Measurements from ENCODE around the gene HOXC4. TPM values are rescaled to one million over a fixed set of nuclear protein-coding genes. Genes with fewer than 3 reads are reported as not detected.

Gene HOXC4
- total RNA-seq, 2 experiments from 2014 or later = not detected

DNA sequence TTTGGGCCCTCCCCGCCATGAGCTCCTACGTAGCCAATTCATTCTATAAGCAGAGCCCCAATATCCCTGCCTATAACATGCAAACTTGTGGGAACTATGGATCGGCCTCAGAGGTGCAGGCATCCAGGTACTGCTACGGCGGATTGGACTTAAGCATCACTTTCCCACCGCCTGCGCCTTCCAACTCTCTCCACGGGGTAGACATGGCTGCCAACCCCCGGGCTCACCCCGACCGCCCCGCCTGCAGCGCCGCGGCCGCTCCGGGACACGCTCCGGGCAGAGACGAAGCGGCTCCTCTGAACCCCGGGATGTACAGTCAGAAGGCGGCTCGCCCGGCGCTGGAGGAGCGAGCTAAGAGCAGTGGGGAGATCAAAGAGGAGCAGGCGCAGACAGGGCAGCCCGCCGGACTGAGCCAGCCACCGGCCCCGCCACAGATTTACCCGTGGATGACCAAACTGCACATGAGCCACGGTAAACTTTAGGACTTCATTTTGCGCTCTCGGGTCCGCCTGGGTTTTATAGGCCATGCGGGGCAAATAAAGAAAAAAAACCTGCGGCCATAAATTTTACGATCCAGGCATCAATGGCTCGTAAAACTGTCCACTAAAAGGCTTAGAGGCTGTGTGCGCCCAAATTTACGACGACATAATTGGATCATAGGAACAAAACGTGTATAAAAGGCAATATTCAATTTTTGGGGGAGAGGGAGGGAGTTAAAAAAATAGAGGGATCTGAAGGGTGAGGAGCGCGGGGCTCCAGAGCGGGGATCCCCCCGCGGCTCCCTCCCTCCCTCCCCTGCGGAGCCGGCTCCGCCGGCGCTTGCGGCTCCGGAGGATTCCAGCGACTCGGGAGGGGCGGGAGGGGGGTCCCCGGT lies 20.3 kb upstream of the HOXC4 start:
- Mint-ChIP-seq H3K36me3 (ENCODE audit: low read depth) (no peaks in the 10 kb centered on the region), H3K27me3 (peaks cover 97% of the 10 kb centered on the region), H3K4me1 (ENCODE audit: low read depth) (peaks cover 20% of the 10 kb centered on the region), H3K4me3 (peak overlapping the region; percentile 13), H3K9me3 (peaks cover 2% of the 10 kb centered on the region), H3K27ac (no peak overlapping the region)
- peaks cover 91 to 98% of the 10 kb centered on the region in 2 experiments for H3K27me3 ChIP-seq (ENCODE audit: control insufficient read depth in 1 of 2, insufficient read depth in 2 of 2, low read length in 2 of 2)
- ChIA-PET POLR2A (interaction anchor here (0.6 to 1.5 kb wide), 4 partner anchors 22 to 168 kb away, joined by 3 to 7 read pairs (median 4); no protein-coding TSS in a partner anchor), CTCF (interaction anchor here (1.0 to 1.8 kb wide), 8 partner anchors 18 to 174 kb away, joined by 3 to 19 read pairs (median 8); partner anchors contain the start of genes HOXC8 and SMUG1)
- no peak overlapping the region for H3K4me3 ChIP-seq (ENCODE audit: low read length)
- H3K36me3 ChIP-seq (ENCODE audit: insufficient read depth, low read length) = no peaks in the 10 kb centered on the region
- DNase-seq (no peak), ATAC-seq (ENCODE audit: poor library complexity) (no peak)
- no peak overlapping the region for H3K27ac ChIP-seq (ENCODE audit: low read depth in 1 of 2, low read length in 2 of 2)
- peaks cover 10 to 50% of the 10 kb centered on the region in 2 experiments for H3K9me3 ChIP-seq (ENCODE audit: control insufficient read depth in 1 of 2, insufficient read depth in 1 of 2, low read length in 2 of 2)
- TF ChIP-seq, protein P1, sequence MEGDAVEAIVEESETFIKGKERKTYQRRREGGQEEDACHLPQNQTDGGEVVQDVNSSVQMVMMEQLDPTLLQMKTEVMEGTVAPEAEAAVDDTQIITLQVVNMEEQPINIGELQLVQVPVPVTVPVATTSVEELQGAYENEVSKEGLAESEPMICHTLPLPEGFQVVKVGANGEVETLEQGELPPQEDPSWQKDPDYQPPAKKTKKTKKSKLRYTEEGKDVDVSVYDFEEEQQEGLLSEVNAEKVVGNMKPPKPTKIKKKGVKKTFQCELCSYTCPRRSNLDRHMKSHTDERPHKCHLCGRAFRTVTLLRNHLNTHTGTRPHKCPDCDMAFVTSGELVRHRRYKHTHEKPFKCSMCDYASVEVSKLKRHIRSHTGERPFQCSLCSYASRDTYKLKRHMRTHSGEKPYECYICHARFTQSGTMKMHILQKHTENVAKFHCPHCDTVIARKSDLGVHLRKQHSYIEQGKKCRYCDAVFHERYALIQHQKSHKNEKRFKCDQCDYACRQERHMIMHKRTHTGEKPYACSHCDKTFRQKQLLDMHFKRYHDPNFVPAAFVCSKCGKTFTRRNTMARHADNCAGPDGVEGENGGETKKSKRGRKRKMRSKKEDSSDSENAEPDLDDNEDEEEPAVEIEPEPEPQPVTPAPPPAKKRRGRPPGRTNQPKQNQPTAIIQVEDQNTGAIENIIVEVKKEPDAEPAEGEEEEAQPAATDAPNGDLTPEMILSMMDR (IDR thresholded peaks at IDR 0.05) = no peak
- peaks cover 47% of the 10 kb centered on the region for H3K4me1 ChIP-seq (ENCODE audit: insufficient read depth, low read length)
- intact Hi-C loops (cut with DNase I, micrococcal nuclease) = loop anchor here (2.0 kb wide), 1 partner anchor 157 kb away; no protein-coding TSS in a partner anchor

DNA sequence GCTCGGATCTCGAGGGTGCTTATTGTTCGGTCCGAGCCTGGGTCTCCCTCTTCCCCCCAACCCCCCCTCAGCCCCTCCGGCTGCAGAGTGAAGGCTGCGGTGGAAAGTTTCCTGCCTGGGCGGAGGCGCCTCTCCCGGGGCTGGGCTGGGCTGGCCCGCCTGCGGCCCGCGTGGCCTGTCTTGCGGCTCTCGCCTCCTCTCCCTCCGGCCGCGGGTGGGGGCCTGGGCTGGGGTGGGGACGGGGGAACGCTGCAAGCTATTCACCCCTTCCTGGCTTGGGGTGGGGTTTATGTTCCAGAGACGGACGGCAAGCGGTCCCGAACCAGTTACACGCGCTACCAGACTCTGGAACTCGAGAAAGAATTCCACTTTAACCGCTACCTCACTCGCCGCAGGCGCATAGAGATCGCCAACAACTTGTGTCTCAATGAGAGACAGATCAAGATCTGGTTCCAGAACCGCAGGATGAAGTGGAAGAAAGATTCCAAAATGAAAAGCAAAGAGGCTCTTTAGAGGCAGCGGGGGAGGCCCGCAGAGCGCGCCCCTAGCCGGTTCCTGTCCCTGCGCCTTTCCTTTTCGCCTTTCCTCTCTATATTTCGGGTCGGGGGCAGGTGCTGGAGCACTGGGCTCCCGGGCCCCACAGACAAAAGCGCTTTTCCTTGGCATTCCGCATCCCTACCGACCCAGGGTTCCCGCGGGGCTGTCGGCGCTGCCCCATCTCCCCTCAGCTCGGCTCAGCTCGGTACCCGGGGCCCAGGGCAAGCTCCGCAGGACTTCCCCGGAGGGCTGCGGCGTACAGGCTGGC lies 19.5 kb upstream of the HOXC4 start:
- CTCF ChIA-PET = interaction anchor here (1.3 kb wide), 1 partner anchor 174 kb away, joined by 3 read pairs; no protein-coding TSS in a partner anchor
- no peak overlapping the region for H3K27ac ChIP-seq (ENCODE audit: low read depth in 1 of 2, low read length in 2 of 2)
- H3K27me3 ChIP-seq (ENCODE audit: control insufficient read depth in 1 of 2, insufficient read depth in 2 of 2, low read length in 2 of 2) = peaks cover 91 to 98% of the 10 kb centered on the region in 2 experiments
- no peaks in the 10 kb centered on the region for H3K36me3 Mint-ChIP-seq (ENCODE audit: low read depth)
- H3K4me3 Mint-ChIP-seq = peak overlapping the region; percentile 20
- peaks cover 2% of the 10 kb centered on the region for H3K9me3 Mint-ChIP-seq
- no peak overlapping the region for H3K27ac Mint-ChIP-seq
- DNase-seq (no peak), ATAC-seq (ENCODE audit: poor library complexity) (peak; percentile 16)
- TF ChIP-seq, protein P1 (IDR thresholded peaks at IDR 0.05) = no peak
- peaks cover 15% of the 10 kb centered on the region for H3K4me1 Mint-ChIP-seq (ENCODE audit: low read depth)
- POLR2A ChIA-PET = interaction anchor here (1.0 kb wide), 1 partner anchor 11 kb away, joined by 4 read pairs; no protein-coding TSS in a partner anchor
- peaks cover 10 to 50% of the 10 kb centered on the region in 2 experiments for H3K9me3 ChIP-seq (ENCODE audit: control insufficient read depth in 1 of 2, insufficient read depth in 1 of 2, low read length in 2 of 2)
- peaks cover 40% of the 10 kb centered on the region for H3K4me1 ChIP-seq (ENCODE audit: insufficient read depth, low read length)
- intact Hi-C loops (cut with DNase I, micrococcal nuclease) = loop anchor here (2.0 kb wide), 1 partner anchor 157 kb away; no protein-coding TSS in a partner anchor
- H3K4me3 ChIP-seq (ENCODE audit: low read length) = no peak overlapping the region
- H3K27me3 Mint-ChIP-seq = peaks cover 97% of the 10 kb centered on the region
- H3K36me3 ChIP-seq (ENCODE audit: insufficient read depth, low read length) = no peaks in the 10 kb centered on the region

- H3K27ac Mint-ChIP-seq = no peak overlapping the region
- peak overlapping the region; percentile 54 for H3K4me3 Mint-ChIP-seq
- H3K9me3 ChIP-seq (ENCODE audit: control insufficient read depth in 1 of 2, insufficient read depth in 1 of 2, low read length in 2 of 2) = peaks cover 10 to 46% of the 10 kb centered on the region in 2 experiments
- H3K4me3 ChIP-seq (ENCODE audit: low read length) = no peak overlapping the region
- H3K9me3 Mint-ChIP-seq = peaks cover 2% of the 10 kb centered on the region
- no peaks in the 10 kb centered on the region for H3K36me3 ChIP-seq (ENCODE audit: insufficient read depth, low read length)
- no peaks in the 10 kb centered on the region for H3K36me3 Mint-ChIP-seq (ENCODE audit: low read depth)
- CTCF ChIA-PET = interaction anchor here (1.3 kb wide), 1 partner anchor 173 kb away, joined by 3 read pairs; no protein-coding TSS in a partner anchor
- ATAC-seq (ENCODE audit: poor library complexity) = no peak
- DNase-seq = no peak
- peaks cover 92 to 100% of the 10 kb centered on the region in 2 experiments for H3K27me3 ChIP-seq (ENCODE audit: control insufficient read depth in 1 of 2, insufficient read depth in 2 of 2, low read length in 2 of 2)
- peaks cover 33% of the 10 kb centered on the region for H3K4me1 ChIP-seq (ENCODE audit: insufficient read depth, low read length)
- H3K4me1 Mint-ChIP-seq (ENCODE audit: low read depth) = peaks cover 9% of the 10 kb centered on the region
- H3K27me3 Mint-ChIP-seq = peaks cover 97% of the 10 kb centered on the region
- no peak overlapping the region for H3K27ac ChIP-seq (ENCODE audit: low read depth in 1 of 2, low read length in 2 of 2)
- intact Hi-C loops (cut with DNase I, micrococcal nuclease) = no loop called here
- POLR2A ChIA-PET = interaction anchor here (1.0 kb wide), 1 partner anchor 11 kb away, joined by 4 read pairs; no protein-coding TSS in a partner anchor
- TF ChIP-seq, protein P1 (IDR thresholded peaks at IDR 0.05) = no peak
Measured at GRCh38 chr12:54034785-54035310, 18.8 kb upstream of the HOXC4 start.

Measured in CD4-positive, alpha-beta T cell (primary cell).